ENCODE measurements around the gene WDR27.

The WDR27 gene

GRCh38 chr6:169573883-169574282 is 127.9 kb downstream of the WDR27 start:
- H3K36me3 ChIP-seq: no peaks in the 10 kb centered on the region
- H3K4me1 ChIP-seq: no peaks in the 10 kb centered on the region
- TF ChIP-seq CTCF (IDR thresholded peaks at IDR 0.05; ENCODE audit: low read depth, low read length): no peak
- DNase-seq: no peak
- H3K4me3 ChIP-seq (ENCODE audit: low read depth, low read length): no peak overlapping the region
- no peaks in the 10 kb centered on the region for H3K9me3 ChIP-seq
- H3K27me3 ChIP-seq: no peaks in the 10 kb centered on the region

- Histone ChIP-seq H3K36me3 (no peaks in the 10 kb centered on the region), H3K27me3 (no peaks in the 10 kb centered on the region), H3K4me1 (no peaks in the 10 kb centered on the region), H3K9me3 (no peaks in the 10 kb centered on the region), H3K4me3 (ENCODE audit: low read depth, low read length) (no peak overlapping the region)
- DNase-seq: no peak
- no peak for TF ChIP-seq CTCF (IDR thresholded peaks at IDR 0.05; ENCODE audit: low read depth, low read length)
Measured at GRCh38 chr6:169571123-169571962, 130.5 kb downstream of the WDR27 start.

- Histone ChIP-seq H3K4me1 (no peaks in the 10 kb centered on the region), H3K27me3 (no peaks in the 10 kb centered on the region), H3K9me3 (no peaks in the 10 kb centered on the region), H3K36me3 (no peaks in the 10 kb centered on the region), H3K4me3 (ENCODE audit: low read depth, low read length) (no peak overlapping the region)
- no peak for DNase-seq
- no peak for TF ChIP-seq CTCF (IDR thresholded peaks at IDR 0.05; ENCODE audit: low read depth, low read length)
Measured at GRCh38 chr6:169568314-169569087, 133.3 kb downstream of the WDR27 start.

- TF ChIP-seq CTCF (IDR thresholded peaks at IDR 0.05; ENCODE audit: low read depth, low read length): no peak
- Histone ChIP-seq H3K4me1 (no peaks in the 10 kb centered on the region), H3K36me3 (no peaks in the 10 kb centered on the region), H3K27me3 (no peaks in the 10 kb centered on the region), H3K9me3 (no peaks in the 10 kb centered on the region), H3K4me3 (ENCODE audit: low read depth, low read length) (no peak overlapping the region)
- no peak for DNase-seq
Measured at GRCh38 chr6:169567819-169568218, 134.0 kb downstream of the WDR27 start.

GRCh38 chr6:169566961-169567750 is 134.7 kb downstream of the WDR27 start:
- Histone ChIP-seq H3K36me3 (no peaks in the 10 kb centered on the region), H3K27me3 (no peaks in the 10 kb centered on the region), H3K9me3 (no peaks in the 10 kb centered on the region), H3K4me1 (no peaks in the 10 kb centered on the region), H3K4me3 (ENCODE audit: low read depth, low read length) (no peak overlapping the region)
- TF ChIP-seq CTCF (IDR thresholded peaks at IDR 0.05; ENCODE audit: low read depth, low read length): no peak
- no peak for DNase-seq

Measured in BE2C (cell line).